GM18868 (cell line): ENCODE data around the gene SLC12A7.

ENCODE experiments used
- ATAC-seq: cut with Tn5 transposase; IDR thresholded peaks from one replicate; pipeline ENCODE4 v1.9.1; 2021; ENCODE audit warnings: mild to moderate bottlenecking, moderate library complexity; ENCODE audit not compliant: unreplicated experiment

SLC12A7 gene

DNA sequence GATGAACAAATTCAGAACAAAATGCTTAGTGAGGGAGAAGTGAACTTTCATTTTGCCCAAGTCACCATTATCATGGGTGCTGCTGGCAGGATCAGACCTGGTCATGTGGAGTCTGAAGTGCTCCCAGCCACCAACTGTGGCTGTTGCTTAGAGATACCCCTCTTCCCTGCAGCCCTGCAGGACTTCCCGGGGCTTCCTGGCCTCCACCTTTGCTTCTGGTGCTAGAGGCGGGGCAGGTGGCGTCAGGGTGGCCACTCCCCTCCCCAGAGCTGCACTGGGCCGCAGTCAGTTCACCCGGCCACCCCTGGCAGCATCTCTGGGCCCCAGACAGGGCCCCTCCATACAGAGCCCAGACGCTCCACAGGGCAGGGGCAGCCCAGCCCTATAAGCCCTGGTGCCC is 30.0 kb upstream of the SLC12A7 start:
- ATAC-seq, result no peak

- no peak for ATAC-seq
Observed at GRCh38 chr5:1140818-1141189, 28.9 kb upstream of the SLC12A7 start.

- ATAC-seq, result peak; percentile 84
Observed at GRCh38 chr5:1140171-1140817, 28.4 kb upstream of the SLC12A7 start.

DNA sequence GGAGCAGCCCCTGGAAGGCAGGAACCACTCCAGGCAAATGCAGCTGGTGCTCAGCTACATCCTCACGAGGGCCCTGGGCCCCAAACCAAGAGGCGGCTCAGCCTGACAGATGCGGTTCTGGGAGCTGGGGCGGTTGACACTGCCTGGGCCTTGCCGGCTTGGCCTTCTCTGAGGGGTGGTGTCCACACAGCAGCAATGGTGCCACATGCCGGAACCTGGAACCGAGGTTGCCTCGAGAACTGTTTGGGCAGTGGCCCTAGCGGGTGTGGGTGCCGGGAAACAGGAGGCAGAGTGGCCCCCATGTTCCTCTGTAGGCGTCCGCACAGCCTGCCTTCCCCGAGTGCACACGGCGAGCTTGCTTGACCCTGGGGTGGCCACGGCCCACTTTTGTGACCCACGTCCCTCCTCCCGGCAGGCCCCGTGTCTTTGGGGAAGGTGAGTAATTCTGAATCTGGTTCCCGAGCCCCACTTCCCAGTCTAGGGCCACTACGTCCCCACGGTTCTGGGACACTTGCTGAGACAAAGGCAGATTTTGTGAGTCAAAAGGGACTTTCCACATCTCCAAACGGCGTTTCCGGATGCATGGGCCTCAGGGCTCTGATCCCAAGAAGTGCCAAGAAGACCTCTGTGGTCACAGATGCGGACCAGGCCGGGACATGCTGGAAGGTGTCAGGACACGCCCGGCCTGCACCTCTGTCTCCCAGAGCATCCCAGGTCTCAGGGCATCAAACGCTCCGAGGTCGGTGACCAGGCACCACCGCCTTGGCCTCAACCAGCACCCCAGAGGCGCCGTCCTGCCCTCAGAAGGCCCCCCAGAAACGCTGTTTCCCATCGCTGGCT is 27.7 kb upstream of the SLC12A7 start:
- ATAC-seq, result peak; percentile 17

GRCh38 chr5:1138445-1139245 is 26.8 kb upstream of the SLC12A7 start:
- ATAC-seq, result no peak

DNA sequence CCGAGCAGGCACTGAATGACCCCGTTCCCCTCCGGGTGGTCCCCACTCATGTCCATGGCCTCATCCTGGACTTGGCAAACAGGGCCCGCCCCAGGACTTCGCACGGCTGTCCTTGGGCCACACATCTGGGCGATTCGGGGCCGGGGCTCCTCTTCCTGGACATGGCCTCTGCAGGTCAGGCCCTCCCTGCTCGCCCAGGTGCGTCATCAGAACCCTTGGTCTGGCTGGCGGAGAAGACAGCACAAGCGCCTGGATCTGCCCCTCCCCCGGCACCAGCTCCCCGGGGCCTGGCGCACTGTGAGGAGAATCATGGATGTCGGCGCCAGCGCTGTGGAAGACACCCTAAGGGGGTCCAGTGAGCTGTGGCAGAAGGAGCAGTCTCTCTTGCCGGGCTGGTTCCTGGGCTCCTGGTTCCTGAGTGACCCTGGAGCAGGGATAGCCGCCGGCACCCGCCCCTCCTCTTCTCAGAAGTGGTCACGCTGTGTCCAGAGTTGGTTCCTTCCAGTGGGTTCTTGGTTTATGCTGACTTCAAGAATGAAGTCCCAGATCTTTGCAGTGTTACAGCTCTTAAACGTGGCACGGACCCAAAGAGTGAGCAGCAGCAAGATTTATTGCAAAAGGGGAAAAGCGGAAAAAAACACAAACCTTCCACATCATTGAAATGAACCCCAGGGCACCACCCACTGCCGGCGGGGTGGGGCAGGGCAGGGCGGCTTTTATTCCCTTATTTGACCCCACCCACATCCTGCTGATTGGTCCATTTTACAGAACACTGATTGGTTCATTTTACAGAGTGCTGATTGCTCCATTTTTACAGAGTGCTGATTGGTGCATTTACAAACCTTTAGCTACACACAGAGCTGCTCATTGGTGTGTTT is 25.9 kb upstream of the SLC12A7 start:
- no peak for ATAC-seq

GRCh38 chr5:1136814-1137213 is 25.0 kb upstream of the SLC12A7 start:
- ATAC-seq, result no peak

DNA sequence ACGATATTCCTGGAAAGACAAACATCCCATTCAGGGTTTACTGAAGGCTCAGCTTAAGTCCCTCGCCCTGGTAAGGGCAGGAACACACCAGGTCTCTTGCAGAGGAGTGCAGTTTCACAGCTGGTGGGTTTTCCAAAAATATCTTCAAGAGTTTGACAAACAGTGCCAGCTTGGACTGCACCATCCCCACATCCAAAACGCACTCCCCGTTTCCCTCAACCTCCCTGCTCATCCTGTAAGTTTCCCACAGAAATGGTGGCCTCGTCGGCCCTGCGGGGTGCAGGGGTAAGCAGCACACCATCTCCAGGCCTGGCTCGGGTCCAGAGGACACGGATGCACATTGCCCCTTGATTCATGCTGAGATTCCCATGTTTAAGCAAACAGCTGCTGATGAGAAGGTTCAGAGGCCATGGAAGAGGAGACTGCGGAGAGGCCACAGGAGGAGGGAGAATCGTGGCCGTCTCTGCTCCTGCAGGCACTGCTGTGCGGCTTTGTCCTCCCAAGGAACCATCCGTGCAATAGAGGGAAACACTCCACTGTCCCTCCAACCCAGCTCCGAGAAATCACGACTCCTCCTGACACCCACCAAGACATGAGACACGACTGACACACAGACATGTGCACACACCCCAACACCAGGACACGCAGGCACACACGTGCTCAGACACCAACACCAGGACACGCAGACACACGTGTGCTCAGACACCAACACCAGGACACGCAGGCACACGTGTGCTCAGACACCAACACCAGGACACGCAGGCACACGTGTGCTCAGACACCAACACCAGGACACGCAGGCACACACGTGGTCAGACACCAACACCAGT is 24.0 kb upstream of the SLC12A7 start:
- ATAC-seq, result no peak

DNA sequence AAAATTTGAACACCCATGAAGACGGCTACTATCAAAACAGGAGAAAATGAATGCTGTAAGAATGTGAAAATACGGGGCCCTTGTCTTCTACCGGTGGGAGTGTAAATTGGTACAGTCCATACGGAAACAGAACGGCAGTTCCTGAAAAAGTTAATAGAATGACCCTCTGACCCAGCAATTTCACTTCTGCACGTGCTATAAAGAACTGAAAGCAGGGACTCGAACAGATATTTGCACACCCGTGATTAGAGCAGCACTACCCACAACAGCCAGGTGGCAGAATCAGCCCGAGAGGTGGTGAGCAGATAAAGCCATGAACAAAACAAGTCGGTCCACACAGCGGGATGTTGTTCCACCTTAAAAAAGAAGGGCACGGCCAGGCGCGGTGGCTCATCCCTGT is 22.6 kb upstream of the SLC12A7 start:
- ATAC-seq, result peak; percentile 68

- ATAC-seq, result peak; percentile 58
Observed at GRCh38 chr5:1133510-1134201, 21.8 kb upstream of the SLC12A7 start.

DNA sequence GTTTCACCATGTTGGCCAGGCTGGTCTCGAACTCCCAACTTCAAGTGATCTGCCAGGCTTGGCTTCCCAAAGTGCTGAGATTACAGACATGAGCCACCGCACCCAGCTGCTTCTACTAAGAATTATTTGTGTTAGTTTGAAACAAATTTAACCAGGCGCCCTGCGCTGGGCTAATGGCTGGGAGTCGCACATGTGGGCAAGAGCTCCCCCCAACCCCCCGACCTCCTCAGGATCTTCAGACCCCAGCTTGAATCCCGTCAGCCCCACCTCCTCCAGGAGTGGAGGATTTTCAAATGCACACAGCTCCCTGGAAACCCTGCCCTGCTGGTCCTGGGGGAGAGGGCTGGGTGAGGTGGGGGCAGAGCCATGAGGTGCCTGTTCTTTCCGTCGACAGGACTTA is 21.2 kb upstream of the SLC12A7 start:
- ATAC-seq, result no peak

GRCh38 chr5:1132570-1132969 is 20.7 kb upstream of the SLC12A7 start:
- no peak for ATAC-seq

DNA sequence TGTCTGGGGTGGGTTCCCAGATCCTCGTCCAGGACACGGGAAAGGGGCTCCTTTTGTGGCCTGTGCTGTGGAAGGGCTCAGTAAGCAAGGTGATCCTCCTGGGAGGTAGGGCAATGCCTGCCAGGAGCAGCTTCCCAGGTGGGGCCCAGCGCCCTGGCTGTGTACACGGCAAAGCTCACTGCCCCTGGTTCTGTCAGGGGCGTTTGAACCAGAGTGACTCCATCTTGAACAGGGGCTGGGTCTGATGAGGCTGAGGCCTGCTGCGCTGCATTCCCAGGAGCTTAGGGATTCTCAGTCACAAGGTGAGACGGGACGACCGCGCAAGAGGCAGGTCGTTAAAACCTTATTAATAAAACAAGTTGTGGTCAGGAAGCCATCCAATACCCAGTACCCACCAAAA is 19.9 kb upstream of the SLC12A7 start:
- ATAC-seq, result no peak

- ATAC-seq, result no peak
Observed at GRCh38 chr5:1131191-1131621, 19.3 kb upstream of the SLC12A7 start.

DNA sequence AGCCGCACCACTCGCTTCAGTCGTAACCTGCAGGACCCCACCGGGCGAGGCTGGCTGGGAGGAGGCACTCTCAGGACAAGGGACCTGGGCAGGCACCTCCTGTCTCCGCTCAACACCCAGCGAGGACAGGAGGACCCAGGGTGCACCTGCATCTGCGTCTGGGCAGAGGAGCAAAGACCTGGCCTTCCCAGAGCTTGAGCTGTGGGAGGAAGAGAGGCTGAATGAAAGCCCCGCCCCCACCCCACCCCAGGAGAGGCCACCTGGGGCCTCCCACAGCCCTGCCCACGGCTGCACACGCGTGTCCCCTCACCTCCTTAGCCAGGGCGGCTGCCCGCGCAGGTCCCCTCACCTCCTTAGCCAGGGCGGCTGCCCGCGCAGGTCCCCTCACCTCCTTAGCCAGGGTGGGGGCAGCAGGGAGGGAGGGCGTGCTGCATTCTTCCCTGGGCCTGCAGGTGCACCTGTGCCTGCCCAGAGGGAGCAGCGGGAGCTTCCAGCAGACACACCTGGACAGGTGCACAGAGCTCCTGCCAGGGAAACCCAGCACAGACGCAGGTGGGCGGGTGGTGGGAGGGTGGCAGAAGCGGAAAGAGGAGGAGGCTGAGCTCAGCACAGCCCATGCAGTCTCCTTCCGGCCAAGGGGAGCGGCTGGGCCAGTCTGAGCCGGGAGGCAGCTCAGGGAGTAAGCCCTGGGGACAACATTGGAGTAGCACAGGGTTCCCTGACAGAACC is 18.5 kb upstream of the SLC12A7 start:
- ATAC-seq, result peak; percentile 28

- ATAC-seq, result no peak
Observed at GRCh38 chr5:1129711-1130055, 17.8 kb upstream of the SLC12A7 start.

GRCh38 chr5:1128977-1129710 is 17.3 kb upstream of the SLC12A7 start:
- ATAC-seq, result no peak
